OCI-LY7 (cell line): ENCODE results near the gene CASP9.

Experiments used
- EZH2phosphoT487 ChIP-seq: fragments of 200-600 bp; sonication (generic); IDR thresholded peaks from 2 replicates; pipeline ENCODE4 v1.6.1; 2018; ENCODE audit warnings: low read depth, borderline replicate concordance, mild to moderate bottlenecking, mixed run types, antibody characterized with exemption, low read length, moderate library complexity, mixed read lengths
- TF ChIP-seq, protein P1 (sequence below): fragments of 200-600 bp; sonication (generic); conservative IDR thresholded peaks from 2 replicates; pipeline ENCODE4 v1.5.1; 2014; ENCODE audit warnings: mild to moderate bottlenecking, antibody characterized with exemption, low read length, moderate library complexity, mixed read lengths

DNA sequence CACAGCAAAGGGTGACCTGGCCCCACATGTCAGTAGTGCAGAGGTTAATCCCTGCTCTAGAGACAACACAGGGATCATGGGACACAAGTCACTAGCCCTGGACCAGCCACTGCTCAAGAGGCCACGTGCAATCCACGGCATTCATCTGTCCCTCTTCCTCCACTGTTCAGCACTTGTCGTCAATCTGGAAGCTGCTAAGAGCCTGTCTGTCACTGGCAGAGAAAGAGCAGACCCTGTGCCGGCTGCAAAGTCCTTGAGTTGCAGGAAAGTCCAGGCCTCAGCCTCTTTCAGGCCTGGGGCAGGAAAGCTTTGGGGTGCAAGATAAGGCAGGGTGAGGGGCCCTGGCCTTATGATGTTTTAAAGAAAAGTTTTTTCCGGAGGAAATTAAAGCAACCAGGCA lies 31.4 kb downstream of the CASP9 start:
- TF ChIP-seq, protein P1, sequence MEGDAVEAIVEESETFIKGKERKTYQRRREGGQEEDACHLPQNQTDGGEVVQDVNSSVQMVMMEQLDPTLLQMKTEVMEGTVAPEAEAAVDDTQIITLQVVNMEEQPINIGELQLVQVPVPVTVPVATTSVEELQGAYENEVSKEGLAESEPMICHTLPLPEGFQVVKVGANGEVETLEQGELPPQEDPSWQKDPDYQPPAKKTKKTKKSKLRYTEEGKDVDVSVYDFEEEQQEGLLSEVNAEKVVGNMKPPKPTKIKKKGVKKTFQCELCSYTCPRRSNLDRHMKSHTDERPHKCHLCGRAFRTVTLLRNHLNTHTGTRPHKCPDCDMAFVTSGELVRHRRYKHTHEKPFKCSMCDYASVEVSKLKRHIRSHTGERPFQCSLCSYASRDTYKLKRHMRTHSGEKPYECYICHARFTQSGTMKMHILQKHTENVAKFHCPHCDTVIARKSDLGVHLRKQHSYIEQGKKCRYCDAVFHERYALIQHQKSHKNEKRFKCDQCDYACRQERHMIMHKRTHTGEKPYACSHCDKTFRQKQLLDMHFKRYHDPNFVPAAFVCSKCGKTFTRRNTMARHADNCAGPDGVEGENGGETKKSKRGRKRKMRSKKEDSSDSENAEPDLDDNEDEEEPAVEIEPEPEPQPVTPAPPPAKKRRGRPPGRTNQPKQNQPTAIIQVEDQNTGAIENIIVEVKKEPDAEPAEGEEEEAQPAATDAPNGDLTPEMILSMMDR = no peak
- no peak for TF ChIP-seq EZH2phosphoT487
